WTC11 (cell line): ENCODE results near the gene PPP1R36. TPM values are rescaled to one million over a fixed set of nuclear protein-coding genes. Genes with fewer than 3 reads are reported as not detected.
A peak's percentile ranks its signal among the peaks of the same experiment; 100 is the strongest.

ENCODE experiments used
- ATAC-seq: fragments of 200-7000 bp; cut with Tn5 transposase; 2 replicates; pipeline ENCODE4 v1.10.0; 2021; ENCODE audit warnings: mild to moderate bottlenecking, moderate library complexity
- CTCF ChIA-PET: fragments of 300-600 bp; sonication (Branson Sonifier 250); formaldehyde crosslinking; loops from one replicate; lab custom pipeline; 2021; ENCODE audit warnings: antibody characterized with exemption; lab: Charles Lee
- POLR2A ChIA-PET: fragments of 350-600 bp; sonication (Branson Sonifier 250); formaldehyde crosslinking; loops from one replicate; lab custom pipeline; 2021; ENCODE audit warnings: antibody characterized with exemption; lab: Charles Lee
- DNase-seq: peaks from one replicate; pipeline ENCODE4 v3.0.0; 2021; ENCODE audit warnings: low spot score
- H3K27ac Mint-ChIP-seq: 2 replicates; pipeline ENCODE4 v1.8.0; 2021; ENCODE audit warnings: mixed read lengths
- H3K27me3 Mint-ChIP-seq: 2 replicates; pipeline ENCODE4 v1.8.0; 2021; ENCODE audit warnings: low read depth, mild to moderate bottlenecking, moderate library complexity, mixed read lengths
- H3K36me3 Mint-ChIP-seq: 2 replicates; pipeline ENCODE4 v1.8.0; 2021; ENCODE audit warnings: mixed read lengths
- H3K4me1 Mint-ChIP-seq: 2 replicates; pipeline ENCODE4 v1.8.0; 2022; ENCODE audit warnings: mixed read lengths
- H3K4me3 Mint-ChIP-seq: 2 replicates; pipeline ENCODE4 v1.8.0; 2021; ENCODE audit warnings: mild to moderate bottlenecking, moderate library complexity, mixed read lengths
- H3K9me3 Mint-ChIP-seq: 2 replicates; pipeline ENCODE4 v1.8.0; 2021; ENCODE audit warnings: mixed read lengths
- ATF2 ChIP-seq: sonication (generic); formaldehyde crosslinking; IDR thresholded peaks from 2 replicates; pipeline ENCODE4 v1.8.1; 2022; ENCODE audit warnings: low read depth, missing genetic modification reagents, borderline replicate concordance
- CREB1 ChIP-seq: sonication (generic); formaldehyde crosslinking; IDR thresholded peaks from 2 replicates; pipeline ENCODE4 v1.8.0; 2023; ENCODE audit warnings: mild to moderate bottlenecking, missing genetic modification reagents
- E2F1 ChIP-seq: sonication (generic); formaldehyde crosslinking; IDR thresholded peaks from 2 replicates; pipeline ENCODE4 v1.8.0; 2022; ENCODE audit warnings: mild to moderate bottlenecking, missing genetic modification reagents
- E2F4 ChIP-seq: sonication (generic); formaldehyde crosslinking; IDR thresholded peaks from 2 replicates; pipeline ENCODE4 v1.8.1; 2022; ENCODE audit warnings: low read depth, mild to moderate bottlenecking, moderate library complexity, missing genetic modification reagents, borderline replicate concordance
- EMX1 ChIP-seq: fragments of 250-450 bp; sonication (Bioruptor Pico); IDR thresholded peaks from 2 replicates; pipeline ENCODE4 v1.8.0; 2021; ENCODE audit warnings: mild to moderate bottlenecking
- FOXP1 ChIP-seq: sonication (generic); formaldehyde crosslinking; IDR thresholded peaks from 2 replicates; pipeline ENCODE4 v1.8.0; 2022; ENCODE audit warnings: missing genetic modification reagents, mild to moderate bottlenecking, moderate library complexity, borderline replicate concordance
- FOXP4 ChIP-seq: sonication (generic); formaldehyde crosslinking; IDR thresholded peaks from 2 replicates; pipeline ENCODE4 v1.8.0; 2022; ENCODE audit warnings: mild to moderate bottlenecking, missing genetic modification reagents
- GTF2I ChIP-seq: fragments of 250-450 bp; sonication (Bioruptor Pico); conservative IDR thresholded peaks from 2 replicates; pipeline ENCODE4 v1.4.0; 2021; ENCODE audit warnings: mild to moderate bottlenecking
- IRF1 ChIP-seq: sonication (generic); formaldehyde crosslinking; IDR thresholded peaks from 2 replicates; pipeline ENCODE4 v1.8.0; 2023; ENCODE audit warnings: missing genetic modification reagents
- KAT7 ChIP-seq: sonication (generic); formaldehyde crosslinking; IDR thresholded peaks from 2 replicates; pipeline ENCODE4 v1.8.1; 2023; ENCODE audit warnings: missing genetic modification reagents, mild to moderate bottlenecking, borderline replicate concordance
- SMAD3 ChIP-seq: sonication (generic); formaldehyde crosslinking; IDR thresholded peaks from 2 replicates; pipeline ENCODE4 v1.8.0; 2022; ENCODE audit warnings: missing genetic modification reagents, mild to moderate bottlenecking, borderline replicate concordance
- USF2 ChIP-seq: sonication (generic); formaldehyde crosslinking; IDR thresholded peaks from 2 replicates; pipeline ENCODE4 v1.8.1; 2023; ENCODE audit warnings: mild to moderate bottlenecking, missing genetic modification reagents, moderate library complexity
- ZBTB43 ChIP-seq: sonication (generic); formaldehyde crosslinking; IDR thresholded peaks from 2 replicates; pipeline ENCODE4 v1.8.1; 2023; ENCODE audit warnings: mild to moderate bottlenecking, missing genetic modification reagents
- ZMAT4 ChIP-seq: fragments of 250-450 bp; sonication (Bioruptor Pico); IDR thresholded peaks from 2 replicates; pipeline ENCODE4 v1.9.0; 2021; ENCODE audit warnings: mild to moderate bottlenecking
- ZNF416 ChIP-seq: fragments of 250-450 bp; sonication (Bioruptor Pico); IDR thresholded peaks from 2 replicates; pipeline ENCODE4 v1.9.0; 2021; ENCODE audit warnings: mild to moderate bottlenecking, inconsistent platforms
- ZNF532 ChIP-seq: fragments of 250-450 bp; sonication (Bioruptor Pico); IDR thresholded peaks from 2 replicates; pipeline ENCODE4 v1.9.0; 2021; ENCODE audit warnings: mild to moderate bottlenecking, borderline replicate concordance
- total RNA-seq: library from RNA; stranded (reverse); gene quantifications from 3 replicates; pipeline ENCODE4 v1.2.3, GENCODE V29; 2021

Gene PPP1R36
- total RNA-seq, 1 experiment from 2014 or later: 0.70 TPM

- no peak for TF ChIP-seq IRF1
- TF ChIP-seq, all 79 proteins: peak for 0
These were observed 30.7 kb downstream of the PPP1R36 start (continued) for GRCh38 chr14:64580467-64580866.

- no peak for DNase-seq
- peaks cover 28% of the 10 kb centered on the region for H3K4me1 Mint-ChIP-seq
- ATAC-seq: no peak
- TF ChIP-seq GTF2I (CRISPR knock-in tag) (no peak), FOXP1 (no peak), ZNF416 (no peak), EMX1 (CRISPR knock-in tag) (no peak), SMAD3 (CRISPR knock-in tag) (no peak), ZNF532 (CRISPR knock-in tag) (no peak), FOXP4 (no peak), ZBTB43 (CRISPR knock-in tag) (no peak), USF2 (CRISPR knock-in tag) (no peak), KAT7 (CRISPR knock-in tag) (no peak)
- TF ChIP-seq, all 79 proteins: peak for 0
- Mint-ChIP-seq H3K27me3 (no peaks in the 10 kb centered on the region), H3K36me3 (0 out of 2 replicates have a peak, but pooled peaks cover 2% of the 10 kb centered on the region), H3K27ac (no peak overlapping the region; the same call in 1 of the 2 replicates), H3K9me3 (no peaks in the 10 kb centered on the region), H3K4me3 (no peak overlapping the region)
- ChIA-PET POLR2A (no interaction called here), CTCF (interaction anchor here (0.6 to 1.2 kb wide), 3 partner anchors 55 to 438 kb away, joined by 3 to 5 read pairs (median 3); no protein-coding TSS in a partner anchor)
These were observed 31.6 kb downstream of the PPP1R36 start for GRCh38 chr14:64581363-64581762.

- H3K4me3 Mint-ChIP-seq: no peak overlapping the region
- no peaks in the 10 kb centered on the region for H3K9me3 Mint-ChIP-seq
- DNase-seq: no peak
- no peaks in the 10 kb centered on the region for H3K27me3 Mint-ChIP-seq
- peaks cover 28% of the 10 kb centered on the region for H3K4me1 Mint-ChIP-seq
- CTCF ChIA-PET: interaction anchor here (0.8 kb wide), 1 partner anchor 55 kb away, joined by 5 read pairs; no protein-coding TSS in a partner anchor
- POLR2A ChIA-PET: no interaction called here
- peak; percentile 48; the same call in 1 of the 2 replicates for ATAC-seq
- H3K27ac Mint-ChIP-seq: no peak overlapping the region
- no peaks in the 10 kb centered on the region for H3K36me3 Mint-ChIP-seq
- TF ChIP-seq ZMAT4 (no peak), FOXP4 (no peak), ATF2 (no peak), E2F1 (CRISPR knock-in tag) (no peak), ZNF416 (no peak), CREB1 (CRISPR knock-in tag) (no peak), E2F4 (CRISPR knock-in tag) (no peak), FOXP1 (no peak)
These were observed 32.1 kb downstream of the PPP1R36 start for GRCh38 chr14:64581817-64582216.
